Spleen (tissue), 7 donors: Measurements from ENCODE around the gene DSE.

ENCODE experiments used
- CTCF ChIP-seq, 11 experiments: fragments of 200-600 bp in 7 of 11; fragments of 450-650 bp in 4 of 11; sonication (generic) in 4 of 11; IDR thresholded peaks in 8 of 11; conservative IDR thresholded peaks in 3 of 11; 1 replicate in 7 of 11; 2 replicates in 4 of 11; pipeline versions ENCODE4 v1.4.0 to v1.8.0; 2016 to 2021; ENCODE audit warnings: antibody characterized with exemption in 11 of 11, inconsistent platforms in 4 of 11, mild to moderate bottlenecking in 1 of 11
- POLR2AphosphoS5 ChIP-seq, 3 donors: sonication (generic); formaldehyde crosslinking; IDR thresholded peaks; one replicate each; pipeline ENCODE4 v1.5.1; 2017; ENCODE audit warnings: antibody characterized with exemption in 3 of 3
- donor health status: DM: no; HTN: no; CAD: no; lungs with moderate emphysema.
- donor health status: DM: no; HTN: no; CAD: no.
- donor health status: DM: no; HTN: no; CAD: no.

DNA sequence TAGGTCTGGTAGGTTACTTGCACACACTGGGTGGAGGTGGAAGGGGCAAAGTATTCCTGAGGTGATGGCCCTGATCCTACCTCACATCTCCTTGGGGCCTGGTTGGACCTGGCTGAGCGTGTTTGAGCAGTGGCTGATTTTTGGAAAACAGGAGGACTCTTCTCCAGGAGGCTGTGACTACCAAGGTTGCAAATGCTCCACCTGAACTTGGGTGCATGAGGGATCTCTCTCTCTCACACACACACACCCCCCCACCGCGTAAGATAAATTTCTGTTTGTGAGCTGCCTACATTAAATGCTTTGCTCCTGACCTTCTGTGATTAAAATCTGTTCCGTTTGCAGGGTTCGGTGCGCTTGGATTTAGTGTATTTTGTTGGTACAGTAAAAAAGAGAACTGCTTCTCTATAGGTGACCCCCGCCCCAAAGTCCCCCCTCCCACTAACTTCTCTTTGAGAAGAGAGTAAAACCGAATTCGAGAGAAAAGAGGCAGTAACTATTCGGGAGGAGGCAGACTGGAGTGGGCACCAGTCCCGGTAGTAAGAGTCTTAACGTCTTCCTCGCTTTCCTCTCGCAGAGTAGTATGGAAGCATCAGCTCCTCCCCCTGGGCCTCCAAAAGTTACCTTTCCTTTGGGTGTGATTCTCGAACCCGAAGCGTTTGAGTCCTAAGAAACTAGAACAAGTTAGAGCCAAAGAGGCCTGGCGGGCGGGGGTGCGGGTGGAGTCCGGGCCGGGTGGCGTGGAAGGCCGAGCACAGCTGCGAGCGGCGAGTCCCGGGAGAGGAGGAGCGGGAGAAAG lies 585 bp upstream of the DSE start:
- TF ChIP-seq CTCF (IDR thresholded peaks at IDR 0.05 in 8 of 11, conservative IDR thresholded peaks at IDR 0.05 in 3 of 11) (no peak), POLR2AphosphoS5 (IDR thresholded peaks at IDR 0.05) (no peak)
